GM12878 (cell line): ENCODE results near the gene H6PD. TPM values are rescaled to one million over a fixed set of nuclear protein-coding genes. Genes with fewer than 3 reads are reported as not detected.

Experiments
- ATAC-seq: fragments of 200-7000 bp; cut with Tn5 transposase; 3 replicates; pipeline ENCODE4 v1.9.1; 2020; ENCODE audit warnings: mild to moderate bottlenecking, moderate library complexity
- BruUV-seq: library from RNA; stranded (reverse); fragments of 400-500 nt; replicated peaks from 2 replicates; lab custom pipeline; 2021; lab: Mats Ljungman, UMichigan
- CTCF ChIA-PET: fragments of 300-600 bp; sonication (Branson Sonifier 250); formaldehyde crosslinking; extraction: SDS; loops from one replicate; lab custom pipeline; 2021; ENCODE audit warnings: inconsistent platforms; lab: Yijun Ruan, JAX
- POLR2A ChIA-PET: fragments of 350-600 bp; formaldehyde crosslinking; extraction: SDS; loops from one replicate; lab custom pipeline; 2021; ENCODE audit warnings: inconsistent platforms; lab: Charles Lee
- RAD21 ChIA-PET: fragments of 300-600 bp; sonication (Branson Sonifier 250); formaldehyde crosslinking; loops from one replicate; lab custom pipeline; 2023; ENCODE audit warnings: antibody characterized with exemption; ENCODE audit not compliant: unreplicated experiment; lab: Charles Lee
- SMC1A ChIA-PET: fragments of 300-600 bp; sonication (Branson Sonifier 250); formaldehyde crosslinking; loops from one replicate; lab custom pipeline; 2023; ENCODE audit not compliant: unreplicated experiment, uncharacterized antibody; lab: Charles Lee
- DNase-seq: peaks from one replicate; pipeline ENCODE4 v3.0.0-alpha.2; 2011; ENCODE audit warnings: low read depth, low spot score
- FAIRE-seq: peaks from 3 replicates; lab custom pipeline; 2011; peaks lifted over from hg19 to GRCh38; lab: Jason Lieb, UNC
- H2AFZ ChIP-seq: 2 replicates; pipeline ENCODE4 v1.6.0; 2011; ENCODE audit warnings: low read depth, low read length, control low read depth; ENCODE audit not compliant: control insufficient read depth
- H3K27ac ChIP-seq: 2 replicates; pipeline ENCODE4 v1.5.1; 2011; ENCODE audit warnings: control low read depth; ENCODE audit not compliant: control insufficient read depth, insufficient read depth
- H3K27me3 ChIP-seq, 2 experiments: replicated peaks in 1 of 2; 2 replicates each; pipeline versions ENCODE4 v1.6.0 to v1.6.1; 2011; ENCODE audit warnings: low read length in 1 of 2; ENCODE audit not compliant: control insufficient read depth in 2 of 2, insufficient read depth in 2 of 2
- H3K36me3 ChIP-seq, 2 experiments: 2 replicates each; pipeline ENCODE4 v1.5.1; 2011; ENCODE audit warnings: low read length in 1 of 2; ENCODE audit not compliant: control insufficient read depth in 2 of 2, insufficient read depth in 2 of 2
- H3K4me1 ChIP-seq: 2 replicates; pipeline ENCODE4 v1.6.1; 2011; ENCODE audit warnings: mild to moderate bottlenecking, low read length, moderate library complexity, mixed read lengths; ENCODE audit not compliant: control insufficient read depth, insufficient read depth
- H3K4me2 ChIP-seq: 2 replicates; pipeline ENCODE4 v1.6.0; 2011; ENCODE audit warnings: control low read depth; ENCODE audit not compliant: control insufficient read depth, insufficient read depth
- H3K4me3 ChIP-seq: fragments of 200-600 bp; sonication (generic); 2 replicates; pipeline ENCODE4 v1.5.1; 2016
- H3K79me2 ChIP-seq: 2 replicates; pipeline ENCODE4 v1.6.0; 2011; ENCODE audit warnings: low read length; ENCODE audit not compliant: control insufficient read depth, insufficient read depth
- H3K9ac ChIP-seq: 2 replicates; pipeline ENCODE4 v1.8.0; 2011; ENCODE audit warnings: low read length, control low read depth, mixed read lengths; ENCODE audit not compliant: control insufficient read depth, insufficient read depth
- H3K9me3 ChIP-seq: replicated peaks from 3 replicates; pipeline ENCODE4 v1.5.1; 2011; ENCODE audit warnings: mild to moderate bottlenecking, low read length; ENCODE audit not compliant: control insufficient read depth, insufficient read depth
- H4K20me1 ChIP-seq: 2 replicates; pipeline ENCODE4 v1.6.0; 2011; ENCODE audit not compliant: control insufficient read depth, insufficient read depth
- EED ChIP-seq: sonication (generic); IDR thresholded peaks from 2 replicates; pipeline ENCODE4 v1.6.1; 2016; ENCODE audit warnings: antibody characterized with exemption, low read depth
- IKZF2 ChIP-seq, 2 experiments: fragments of 450-650 bp; IDR thresholded peaks; 2 replicates each; pipeline ENCODE4 v1.6.1; 2017; ENCODE audit warnings: mild to moderate bottlenecking in 2 of 2, moderate library complexity in 2 of 2
- MEF2A ChIP-seq: IDR thresholded peaks from 2 replicates; pipeline ENCODE4 v1.6.1; 2011; ENCODE audit warnings: low read depth, mild to moderate bottlenecking, low read length, moderate library complexity; ENCODE audit not compliant: insufficient read depth
- MYC ChIP-seq: IDR thresholded peaks from 2 replicates; pipeline ENCODE4 v1.6.1; 2011; ENCODE audit warnings: mild to moderate bottlenecking, low read length, moderate library complexity, inconsistent platforms; ENCODE audit not compliant: insufficient read depth, insufficient replicate concordance, insufficient read length, severe bottlenecking
- PAX8 ChIP-seq: fragments of 450-650 bp; IDR thresholded peaks from 2 replicates; pipeline ENCODE4 v1.6.1; 2017; ENCODE audit warnings: mild to moderate bottlenecking, moderate library complexity
- SMC3 ChIP-seq: IDR thresholded peaks from 2 replicates; pipeline ENCODE4 v1.6.1; 2011; ENCODE audit warnings: low read length, improper control_type of control experiment, borderline replicate concordance
- SP1 ChIP-seq: IDR thresholded peaks from one replicate; pipeline ENCODE4 v1.6.1; 2011; ENCODE audit warnings: low read depth, low read length
- SUZ12 ChIP-seq: fragments of 200-600 bp; sonication (generic); IDR thresholded peaks from one replicate; pipeline ENCODE4 v1.6.1; 2018; ENCODE audit warnings: antibody characterized with exemption, mild to moderate bottlenecking; ENCODE audit not compliant: unreplicated experiment
- TBL1XR1 ChIP-seq: IDR thresholded peaks from 2 replicates; pipeline ENCODE4 v1.6.1; 2012; ENCODE audit warnings: low read depth, low read length, improper control_type of control experiment
- WGBS: methylation state at CpG from one replicate; pipeline ENCODE4 v1.1.6; 2016; ENCODE audit warnings: low lambda C conversion rate; ENCODE audit not compliant: insufficient replicate concordance, insufficient coverage; ENCODE audit errors: missing lambda C conversion rate; 5-methylcytosine and 5-hydroxymethylcytosine counted together
- in situ Hi-C: fragments of 300-500 bp; cut with MboI; formaldehyde crosslinking; loops from 9 replicates; pipeline ENCODE4 v1.14.3; 2018; ENCODE audit warnings: mixed read lengths
- intact Hi-C: fragments of 100-400 bp; cut with micrococcal nuclease; formaldehyde crosslinking; loops from one replicate; pipeline ENCODE4 v1.14.2; 2022; ENCODE audit not compliant: unreplicated experiment
- polyA plus RNA-seq, 11 experiments: library from polyadenylated mRNA; depleted of rRNA in 4 of 11; unstranded in 6 of 11; stranded (reverse) in 5 of 11; fragments of >200 nt; fragmentation: Nextera tagmentation in 4 of 11; fragmentation: Illumina TruSeq in 1 of 11; extraction: Ambion mirVana in 4 of 11; extraction: Trizol in 1 of 11; gene quantifications; 1 replicate in 1 of 11; 2 replicates in 10 of 11; pipeline versions ENCODE4 v1.2.1 to v1.2.3, GENCODE V29; 2011 to 2016; ENCODE audit warnings: inconsistent platforms in 2 of 11, missing spikeins in 2 of 11, low read depth in 1 of 11
- total RNA-seq, 4 experiments: library from RNA; depleted of rRNA in 3 of 4; stranded (reverse); fragments of >200 nt in 3 of 4; fragmentation: Illumina TruSeq in 1 of 4; extraction: Trizol in 1 of 4; gene quantifications; 2 replicates each; pipeline versions ENCODE4 v1.2.1 to v1.2.3, GENCODE V29; 2013 to 2021
- TF ChIP-seq, protein P1 (sequence below): fragments of 450-650 bp; IDR thresholded peaks from 2 replicates; pipeline ENCODE4 v1.6.1; 2016; ENCODE audit warnings: mild to moderate bottlenecking
- TF ChIP-seq, protein P2 (sequence below): fragments of 450-650 bp; IDR thresholded peaks from 2 replicates; pipeline ENCODE4 v1.6.1; 2017; ENCODE audit warnings: borderline replicate concordance
- TF ChIP-seq, protein P3 (sequence below): fragments of 450-650 bp; formaldehyde crosslinking; IDR thresholded peaks from 2 replicates; pipeline ENCODE4 v1.4.0; 2020; ENCODE audit warnings: mild to moderate bottlenecking, moderate library complexity

The H6PD gene
- total and polyA plus RNA-seq, 10 of the 15 experiments (the other 5 are each of a cell fraction or from before 2014, with no cell fraction given) = 1.2 to 20.7 (median 7.7) TPM

DNA sequence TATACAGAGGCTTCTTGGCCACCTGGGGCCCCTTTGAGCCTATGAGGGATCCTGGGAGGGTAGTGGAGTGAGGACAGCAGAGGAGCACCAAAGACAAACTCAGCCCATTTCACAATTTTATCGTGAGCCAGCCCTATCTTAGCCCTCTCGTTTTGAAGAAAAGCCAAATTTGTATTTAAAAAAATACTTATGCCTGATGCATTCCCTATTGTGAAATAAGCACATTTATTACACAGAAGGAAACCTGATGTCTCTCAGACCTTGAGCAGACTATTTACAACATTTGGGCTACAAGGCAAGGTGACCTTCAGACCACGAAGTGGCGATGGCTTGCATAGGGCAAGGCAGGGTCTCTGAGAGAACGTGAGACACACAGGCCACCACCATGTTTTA, 41.3 kb upstream of the H6PD start (continued):
- TF ChIP-seq SMC3 (no peak), SP1 (no peak), SUZ12 (no peak), PAX8 (no peak)

DNA sequence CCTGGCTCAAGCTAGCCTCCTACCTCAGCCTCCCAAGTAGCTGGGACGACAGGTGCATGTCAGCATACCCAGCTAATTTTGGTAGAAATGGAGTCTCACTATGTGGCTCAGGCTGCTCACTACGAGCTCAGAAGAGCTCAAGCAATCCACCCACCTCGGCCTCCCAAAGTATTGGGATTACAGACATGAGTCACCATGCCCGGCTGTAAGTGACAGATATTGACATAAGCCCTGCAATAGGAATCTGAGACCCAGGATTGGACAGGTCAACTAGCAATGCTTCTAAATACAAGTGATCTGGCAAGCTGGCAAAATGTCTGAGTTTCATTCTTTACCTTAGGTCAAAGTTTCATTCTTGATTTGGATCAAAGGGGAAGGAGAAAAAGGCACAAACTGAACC, 40.5 kb upstream of the H6PD start:
- no peak for FAIRE-seq
- CTCF ChIA-PET = interaction anchor here (0.7 to 6.6 kb wide), 6 partner anchors 14 to 189 kb away, joined by 3 to 117 read pairs (median 10); no protein-coding TSS in a partner anchor

More for the DNA sequence above, 40.5 kb upstream of the H6PD start:
- no peak for ATAC-seq
- Histone ChIP-seq H3K4me2 (no peak overlapping the region), H2AFZ (no peak overlapping the region), H3K4me3 (no peak overlapping the region), H3K27me3 (peaks cover 0 to 9% of the 10 kb centered on the region in 2 experiments; a peak in 2 of 4 replicates), H3K4me1 (peaks cover 30% of the 10 kb centered on the region), H3K9me3 (no peaks in the 10 kb centered on the region), H3K27ac (no peak overlapping the region), H3K36me3 (no peaks in the 10 kb centered on the region), H3K9ac (no peak overlapping the region)
- ChIA-PET RAD21 (interaction anchor here (0.8 to 5.6 kb wide), 4 partner anchors 12 to 82 kb away, joined by 3 to 59 read pairs (median 3); no protein-coding TSS in a partner anchor), POLR2A (no interaction called here), SMC1A (interaction anchor here (0.8 to 2.5 kb wide), 5 partner anchors 26 to 86 kb away, joined by 3 to 10 read pairs (median 5); no protein-coding TSS in a partner anchor)
- intact Hi-C loops = no loop called here
- DNase-seq = no peak
- in situ Hi-C loops = no loop called here
- BruUV-seq = no TSS peak
- TF ChIP-seq, protein P1, sequence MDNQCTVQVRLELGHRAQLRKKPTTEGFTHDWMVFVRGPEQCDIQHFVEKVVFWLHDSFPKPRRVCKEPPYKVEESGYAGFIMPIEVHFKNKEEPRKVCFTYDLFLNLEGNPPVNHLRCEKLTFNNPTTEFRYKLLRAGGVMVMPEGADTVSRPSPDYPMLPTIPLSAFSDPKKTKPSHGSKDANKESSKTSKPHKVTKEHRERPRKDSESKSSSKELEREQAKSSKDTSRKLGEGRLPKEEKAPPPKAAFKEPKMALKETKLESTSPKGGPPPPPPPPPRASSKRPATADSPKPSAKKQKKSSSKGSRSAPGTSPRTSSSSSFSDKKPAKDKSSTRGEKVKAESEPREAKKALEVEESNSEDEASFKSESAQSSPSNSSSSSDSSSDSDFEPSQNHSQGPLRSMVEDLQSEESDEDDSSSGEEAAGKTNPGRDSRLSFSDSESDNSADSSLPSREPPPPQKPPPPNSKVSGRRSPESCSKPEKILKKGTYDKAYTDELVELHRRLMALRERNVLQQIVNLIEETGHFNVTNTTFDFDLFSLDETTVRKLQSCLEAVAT = no peak
- TF ChIP-seq, protein P2, sequence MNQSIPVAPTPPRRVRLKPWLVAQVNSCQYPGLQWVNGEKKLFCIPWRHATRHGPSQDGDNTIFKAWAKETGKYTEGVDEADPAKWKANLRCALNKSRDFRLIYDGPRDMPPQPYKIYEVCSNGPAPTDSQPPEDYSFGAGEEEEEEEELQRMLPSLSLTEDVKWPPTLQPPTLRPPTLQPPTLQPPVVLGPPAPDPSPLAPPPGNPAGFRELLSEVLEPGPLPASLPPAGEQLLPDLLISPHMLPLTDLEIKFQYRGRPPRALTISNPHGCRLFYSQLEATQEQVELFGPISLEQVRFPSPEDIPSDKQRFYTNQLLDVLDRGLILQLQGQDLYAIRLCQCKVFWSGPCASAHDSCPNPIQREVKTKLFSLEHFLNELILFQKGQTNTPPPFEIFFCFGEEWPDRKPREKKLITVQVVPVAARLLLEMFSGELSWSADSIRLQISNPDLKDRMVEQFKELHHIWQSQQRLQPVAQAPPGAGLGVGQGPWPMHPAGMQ = no peak
- no peak for TF ChIP-seq IKZF2 (IDR thresholded peaks at IDR 0.05)
- no peak for TF ChIP-seq TBL1XR1
- TF ChIP-seq MYC = no peak
- no peak for TF ChIP-seq MEF2A
- no peak for TF ChIP-seq PAX8
- TF ChIP-seq EED = no peak
- TF ChIP-seq, protein P3, sequence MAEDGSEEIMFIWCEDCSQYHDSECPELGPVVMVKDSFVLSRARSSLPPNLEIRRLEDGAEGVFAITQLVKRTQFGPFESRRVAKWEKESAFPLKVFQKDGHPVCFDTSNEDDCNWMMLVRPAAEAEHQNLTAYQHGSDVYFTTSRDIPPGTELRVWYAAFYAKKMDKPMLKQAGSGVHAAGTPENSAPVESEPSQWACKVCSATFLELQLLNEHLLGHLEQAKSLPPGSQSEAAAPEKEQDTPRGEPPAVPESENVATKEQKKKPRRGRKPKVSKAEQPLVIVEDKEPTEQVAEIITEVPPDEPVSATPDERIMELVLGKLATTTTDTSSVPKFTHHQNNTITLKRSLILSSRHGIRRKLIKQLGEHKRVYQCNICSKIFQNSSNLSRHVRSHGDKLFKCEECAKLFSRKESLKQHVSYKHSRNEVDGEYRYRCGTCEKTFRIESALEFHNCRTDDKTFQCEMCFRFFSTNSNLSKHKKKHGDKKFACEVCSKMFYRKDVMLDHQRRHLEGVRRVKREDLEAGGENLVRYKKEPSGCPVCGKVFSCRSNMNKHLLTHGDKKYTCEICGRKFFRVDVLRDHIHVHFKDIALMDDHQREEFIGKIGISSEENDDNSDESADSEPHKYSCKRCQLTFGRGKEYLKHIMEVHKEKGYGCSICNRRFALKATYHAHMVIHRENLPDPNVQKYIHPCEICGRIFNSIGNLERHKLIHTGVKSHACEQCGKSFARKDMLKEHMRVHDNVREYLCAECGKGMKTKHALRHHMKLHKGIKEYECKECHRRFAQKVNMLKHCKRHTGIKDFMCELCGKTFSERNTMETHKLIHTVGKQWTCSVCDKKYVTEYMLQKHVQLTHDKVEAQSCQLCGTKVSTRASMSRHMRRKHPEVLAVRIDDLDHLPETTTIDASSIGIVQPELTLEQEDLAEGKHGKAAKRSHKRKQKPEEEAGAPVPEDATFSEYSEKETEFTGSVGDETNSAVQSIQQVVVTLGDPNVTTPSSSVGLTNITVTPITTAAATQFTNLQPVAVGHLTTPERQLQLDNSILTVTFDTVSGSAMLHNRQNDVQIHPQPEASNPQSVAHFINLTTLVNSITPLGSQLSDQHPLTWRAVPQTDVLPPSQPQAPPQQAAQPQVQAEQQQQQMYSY (CRISPR knock-in tag) = no peak
- TF ChIP-seq, all 136 proteins: peak for 0
- Histone ChIP-seq H4K20me1 (no peaks in the 10 kb centered on the region), H3K79me2 (no peaks in the 10 kb centered on the region)
- WGBS = 33% methylated on average over 4 of the region's 4 CpGs
